Endothelial cell (in vitro differentiated cells): ENCODE results near the gene UPF2. TPM values are rescaled to one million over a fixed set of nuclear protein-coding genes. Genes with fewer than 3 reads are reported as not detected.

Source experiments
- DNase-seq: peaks from one replicate; pipeline ENCODE4 v3.0.0; 2021; ENCODE audit warnings: low spot score
- H3K27ac Mint-ChIP-seq: one replicate; pipeline ENCODE4 v1.8.0; 2021; ENCODE audit warnings: mixed read lengths, inconsistent platforms; ENCODE audit not compliant: unreplicated experiment
- H3K27me3 Mint-ChIP-seq: one replicate; pipeline ENCODE4 v1.8.0; 2021; ENCODE audit warnings: mild to moderate bottlenecking, moderate library complexity, mixed read lengths, inconsistent platforms; ENCODE audit not compliant: unreplicated experiment
- H3K36me3 Mint-ChIP-seq: one replicate; pipeline ENCODE4 v1.8.0; 2021; ENCODE audit warnings: mild to moderate bottlenecking, low read depth, mixed read lengths, inconsistent platforms; ENCODE audit not compliant: unreplicated experiment
- H3K4me1 Mint-ChIP-seq: one replicate; pipeline ENCODE4 v1.8.0; 2021; ENCODE audit warnings: mild to moderate bottlenecking, mixed read lengths, inconsistent platforms; ENCODE audit not compliant: unreplicated experiment
- H3K4me3 Mint-ChIP-seq: one replicate; pipeline ENCODE4 v1.8.0; 2021; ENCODE audit warnings: mild to moderate bottlenecking, mixed read lengths, inconsistent platforms; ENCODE audit not compliant: unreplicated experiment
- H3K9me3 Mint-ChIP-seq: one replicate; pipeline ENCODE4 v1.8.0; 2021; ENCODE audit warnings: mixed read lengths, inconsistent platforms; ENCODE audit not compliant: unreplicated experiment
- CTCF ChIP-seq: fragments of 200-600 bp; sonication (generic); IDR thresholded peaks from one replicate; pipeline ENCODE4 v1.5.0; 2021; ENCODE audit warnings: antibody characterized with exemption; ENCODE audit not compliant: unreplicated experiment
- total RNA-seq: library from RNA; stranded (reverse); fragmentation: NEBNext Ultra II Directional; extraction: Animal tissue kit (Norgen Biotek cat#: 25700); gene quantifications from one replicate; pipeline ENCODE4 v1.2.1, GENCODE V29; 2021; ENCODE audit not compliant: unreplicated experiment

The UPF2 gene
- total RNA-seq, 1 donor from 2014 or later, result 21.9 TPM

GRCh38 chr10:11919271-11919670 lies 123.3 kb downstream of the UPF2 start:
- TF ChIP-seq CTCF, result no peak
- Mint-ChIP-seq H3K36me3 (peaks cover 23% of the 10 kb centered on the region), H3K4me3 (no peak overlapping the region), H3K4me1 (no peaks in the 10 kb centered on the region), H3K9me3 (no peaks in the 10 kb centered on the region), H3K27me3 (no peaks in the 10 kb centered on the region), H3K27ac (no peak overlapping the region)
- DNase-seq, result no peak

- DNase-seq, result no peak
- Mint-ChIP-seq H3K27ac (no peak overlapping the region), H3K4me3 (no peak overlapping the region), H3K4me1 (peaks cover 2% of the 10 kb centered on the region), H3K36me3 (peaks cover 23% of the 10 kb centered on the region), H3K27me3 (no peaks in the 10 kb centered on the region), H3K9me3 (no peaks in the 10 kb centered on the region)
- no peak for TF ChIP-seq CTCF
These were observed 124.2 kb downstream of the UPF2 start for GRCh38 chr10:11918384-11918783.

GRCh38 chr10:11913079-11913641 lies 129.4 kb downstream of the UPF2 start:
- Mint-ChIP-seq H3K27ac (no peak overlapping the region), H3K27me3 (peaks cover 2% of the 10 kb centered on the region), H3K4me1 (peaks cover 10% of the 10 kb centered on the region), H3K9me3 (no peaks in the 10 kb centered on the region), H3K4me3 (no peak overlapping the region), H3K36me3 (no peaks in the 10 kb centered on the region)
- TF ChIP-seq CTCF, result no peak
- DNase-seq, result no peak

GRCh38 chr10:11910102-11910501 lies 132.5 kb downstream of the UPF2 start:
- no peak for TF ChIP-seq CTCF

GRCh38 chr10:11909618-11910017 lies 133.0 kb downstream of the UPF2 start:
- peaks cover 2% of the 10 kb centered on the region for H3K27me3 Mint-ChIP-seq
- peaks cover 10% of the 10 kb centered on the region for H3K4me1 Mint-ChIP-seq
- no peak overlapping the region for H3K4me3 Mint-ChIP-seq
- no peak for TF ChIP-seq CTCF
- no peaks in the 10 kb centered on the region for H3K36me3 Mint-ChIP-seq
- no peaks in the 10 kb centered on the region for H3K9me3 Mint-ChIP-seq
- no peak for DNase-seq
- H3K27ac Mint-ChIP-seq, result no peak overlapping the region

More at GRCh38 chr10:11910102-11910501, 132.5 kb downstream of the UPF2 start:
- Mint-ChIP-seq H3K4me1 (peaks cover 10% of the 10 kb centered on the region), H3K36me3 (no peaks in the 10 kb centered on the region), H3K27ac (no peak overlapping the region), H3K27me3 (peaks cover 2% of the 10 kb centered on the region), H3K4me3 (no peak overlapping the region), H3K9me3 (no peaks in the 10 kb centered on the region)
- no peak for DNase-seq
